Osteoblast (primary cell): ENCODE data around the gene PRSS12. TPM values are rescaled to one million over a fixed set of nuclear protein-coding genes. Genes with fewer than 3 reads are reported as not detected.
"Not testable (repeated sequence)": the region's sequence is repeated elsewhere in the genome, so short reads cannot be mapped to it uniquely, and the experiment has no call there.

Experiments
- DNase-seq: peaks from one replicate; pipeline ENCODE4 v3.0.0; 2011; ENCODE audit warnings: low spot score, mixed read lengths; ENCODE audit not compliant: insufficient read length; ENCODE audit errors: missing footprints
- H2AFZ ChIP-seq: 2 replicates; pipeline ENCODE4 v1.6.0; 2011; ENCODE audit warnings: mild to moderate bottlenecking, low read length
- H3K27ac ChIP-seq: 2 replicates; pipeline ENCODE4 v1.5.1; 2011; ENCODE audit warnings: mild to moderate bottlenecking, low read depth, low read length, moderate library complexity
- H3K27me3 ChIP-seq: 2 replicates; pipeline ENCODE4 v1.6.0; 2012; ENCODE audit warnings: mild to moderate bottlenecking, control low read depth, inconsistent platforms, low read length, moderate library complexity; ENCODE audit not compliant: insufficient read depth
- H3K36me3 ChIP-seq: 2 replicates; pipeline ENCODE4 v1.5.1; 2011; ENCODE audit warnings: mild to moderate bottlenecking, low read length, control low read depth, moderate library complexity; ENCODE audit not compliant: insufficient read depth
- H3K4me1 ChIP-seq: 2 replicates; pipeline ENCODE4 v1.5.1; 2011; ENCODE audit warnings: mild to moderate bottlenecking, low read length, control low read depth, moderate library complexity; ENCODE audit not compliant: insufficient read depth
- H3K4me2 ChIP-seq: 2 replicates; pipeline ENCODE4 v1.6.0; 2011; ENCODE audit warnings: mild to moderate bottlenecking, low read length; ENCODE audit not compliant: insufficient read depth
- H3K4me3 ChIP-seq: fragments of 200-600 bp; sonication (generic); 3 replicates; pipeline ENCODE4 v1.5.1; 2012; ENCODE audit warnings: mild to moderate bottlenecking, low read length, inconsistent platforms; ENCODE audit not compliant: insufficient read depth
- H3K79me2 ChIP-seq: 2 replicates; pipeline ENCODE4 v1.6.0; 2012; ENCODE audit warnings: mild to moderate bottlenecking, low read length, control low read depth, inconsistent platforms; ENCODE audit not compliant: insufficient read depth
- H3K9me3 ChIP-seq: 2 replicates; pipeline ENCODE4 v1.5.1; 2011; ENCODE audit warnings: low read depth, low read length, control low read depth
- H4K20me1 ChIP-seq: 2 replicates; pipeline ENCODE4 v1.6.0; 2012; ENCODE audit warnings: mild to moderate bottlenecking, low read length, control low read depth; ENCODE audit not compliant: insufficient read depth
- total RNA-seq: library from RNA; depleted of rRNA; stranded (reverse); fragments of >200 nt; gene quantifications from 2 replicates; pipeline ENCODE4 v1.2.3, GENCODE V29; 2012
- TF ChIP-seq, protein P1 (sequence below): IDR thresholded peaks from 2 replicates; pipeline ENCODE4 v1.5.1; 2011; ENCODE audit warnings: mild to moderate bottlenecking, low read depth, low read length, moderate library complexity; ENCODE audit errors: extremely low read depth

PRSS12 gene, protein sequence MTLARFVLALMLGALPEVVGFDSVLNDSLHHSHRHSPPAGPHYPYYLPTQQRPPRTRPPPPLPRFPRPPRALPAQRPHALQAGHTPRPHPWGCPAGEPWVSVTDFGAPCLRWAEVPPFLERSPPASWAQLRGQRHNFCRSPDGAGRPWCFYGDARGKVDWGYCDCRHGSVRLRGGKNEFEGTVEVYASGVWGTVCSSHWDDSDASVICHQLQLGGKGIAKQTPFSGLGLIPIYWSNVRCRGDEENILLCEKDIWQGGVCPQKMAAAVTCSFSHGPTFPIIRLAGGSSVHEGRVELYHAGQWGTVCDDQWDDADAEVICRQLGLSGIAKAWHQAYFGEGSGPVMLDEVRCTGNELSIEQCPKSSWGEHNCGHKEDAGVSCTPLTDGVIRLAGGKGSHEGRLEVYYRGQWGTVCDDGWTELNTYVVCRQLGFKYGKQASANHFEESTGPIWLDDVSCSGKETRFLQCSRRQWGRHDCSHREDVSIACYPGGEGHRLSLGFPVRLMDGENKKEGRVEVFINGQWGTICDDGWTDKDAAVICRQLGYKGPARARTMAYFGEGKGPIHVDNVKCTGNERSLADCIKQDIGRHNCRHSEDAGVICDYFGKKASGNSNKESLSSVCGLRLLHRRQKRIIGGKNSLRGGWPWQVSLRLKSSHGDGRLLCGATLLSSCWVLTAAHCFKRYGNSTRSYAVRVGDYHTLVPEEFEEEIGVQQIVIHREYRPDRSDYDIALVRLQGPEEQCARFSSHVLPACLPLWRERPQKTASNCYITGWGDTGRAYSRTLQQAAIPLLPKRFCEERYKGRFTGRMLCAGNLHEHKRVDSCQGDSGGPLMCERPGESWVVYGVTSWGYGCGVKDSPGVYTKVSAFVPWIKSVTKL
- total RNA-seq = 8.5 and 9.4 TPM in 2 replicates

DNA sequence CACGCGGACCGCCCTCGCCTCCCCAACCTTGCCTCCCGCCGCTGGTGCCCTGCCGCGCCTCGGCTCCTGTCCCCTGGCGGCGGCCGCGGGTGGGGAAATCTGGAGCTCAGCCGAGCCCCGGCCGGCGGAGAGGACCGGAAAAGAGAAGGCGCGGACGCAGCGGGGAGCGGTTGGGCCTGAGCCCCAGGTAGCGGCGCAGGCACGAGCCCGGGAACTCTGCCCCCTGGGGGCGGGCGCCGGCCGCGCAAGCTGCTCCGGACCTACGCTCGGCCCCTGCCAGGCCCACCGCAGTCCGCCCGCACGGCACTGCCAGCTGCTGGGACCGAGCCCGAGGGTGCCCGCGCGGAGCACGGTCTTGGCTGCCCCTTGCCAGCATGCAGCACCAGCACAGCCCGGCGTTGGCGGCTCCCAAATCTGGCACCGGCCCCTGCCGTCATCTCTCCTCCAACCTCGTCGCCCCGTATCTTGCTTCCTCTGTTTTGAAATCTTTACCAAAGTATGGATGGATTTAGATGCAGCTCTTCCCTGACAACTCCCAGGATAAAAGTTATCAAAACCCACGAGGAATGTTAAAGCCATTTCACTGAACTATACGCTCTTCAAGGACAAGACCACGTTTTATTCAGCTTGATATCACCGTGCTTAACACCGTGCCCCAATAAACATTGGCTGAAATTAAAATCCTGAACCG lies at the start of gene PRSS12:
TSS of gene PRSS12 (minus strand) at position 161 of the 691 bp plus-strand sequence. CDS start 283 bp downstream, outside the sequence.
- H2AFZ ChIP-seq = peak within 1 kb of the TSS; percentile 95
- H3K9me3 ChIP-seq = no peaks in the 10 kb centered on the region
- peaks cover 18% of the 10 kb centered on the region for H3K79me2 ChIP-seq
- DNase-seq = peak; percentile 96
- H3K36me3 ChIP-seq = no peaks in the 10 kb centered on the region
- H3K4me1 ChIP-seq = peaks cover 16% of the 10 kb centered on the region
- H3K4me2 ChIP-seq = peak within 1 kb of the TSS; percentile 96
- peaks cover 5% of the 10 kb centered on the region for H3K27me3 ChIP-seq
- TF ChIP-seq, protein P1, sequence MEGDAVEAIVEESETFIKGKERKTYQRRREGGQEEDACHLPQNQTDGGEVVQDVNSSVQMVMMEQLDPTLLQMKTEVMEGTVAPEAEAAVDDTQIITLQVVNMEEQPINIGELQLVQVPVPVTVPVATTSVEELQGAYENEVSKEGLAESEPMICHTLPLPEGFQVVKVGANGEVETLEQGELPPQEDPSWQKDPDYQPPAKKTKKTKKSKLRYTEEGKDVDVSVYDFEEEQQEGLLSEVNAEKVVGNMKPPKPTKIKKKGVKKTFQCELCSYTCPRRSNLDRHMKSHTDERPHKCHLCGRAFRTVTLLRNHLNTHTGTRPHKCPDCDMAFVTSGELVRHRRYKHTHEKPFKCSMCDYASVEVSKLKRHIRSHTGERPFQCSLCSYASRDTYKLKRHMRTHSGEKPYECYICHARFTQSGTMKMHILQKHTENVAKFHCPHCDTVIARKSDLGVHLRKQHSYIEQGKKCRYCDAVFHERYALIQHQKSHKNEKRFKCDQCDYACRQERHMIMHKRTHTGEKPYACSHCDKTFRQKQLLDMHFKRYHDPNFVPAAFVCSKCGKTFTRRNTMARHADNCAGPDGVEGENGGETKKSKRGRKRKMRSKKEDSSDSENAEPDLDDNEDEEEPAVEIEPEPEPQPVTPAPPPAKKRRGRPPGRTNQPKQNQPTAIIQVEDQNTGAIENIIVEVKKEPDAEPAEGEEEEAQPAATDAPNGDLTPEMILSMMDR = peak; percentile 69
- peak within 1 kb of the TSS; percentile 84 for H3K4me3 ChIP-seq
- no peaks in the 10 kb centered on the region for H4K20me1 ChIP-seq
- peak within 1 kb of the TSS; percentile 55 for H3K27ac ChIP-seq

DNA sequence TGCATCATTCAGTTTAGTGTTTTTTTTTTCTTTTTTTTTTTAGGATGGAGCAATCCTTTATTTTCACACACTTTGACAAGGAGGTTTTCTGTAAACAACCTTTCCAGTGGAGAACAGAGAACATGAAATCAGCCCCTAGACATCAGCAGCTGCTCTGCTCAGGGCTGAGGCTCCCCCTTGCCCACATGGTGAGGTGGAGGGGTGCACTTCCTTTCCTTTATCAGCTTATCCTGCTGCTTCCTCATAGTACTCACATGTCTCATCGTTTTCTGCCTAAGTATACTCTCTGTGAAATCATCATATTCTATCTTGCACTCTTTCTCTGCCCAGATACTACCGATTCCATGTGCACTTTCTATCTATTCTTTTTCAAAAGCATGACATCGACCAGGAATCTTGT lies 47.6 kb upstream of the PRSS12 start:
- no peaks in the 10 kb centered on the region for H3K79me2 ChIP-seq
- no peak overlapping the region for H3K4me2 ChIP-seq
- H3K9me3 ChIP-seq = no peaks in the 10 kb centered on the region
- H3K4me3 ChIP-seq = no peak overlapping the region
- H3K27me3 ChIP-seq = peaks cover 6% of the 10 kb centered on the region
- peak; percentile 10 for DNase-seq
- no peak overlapping the region for H3K27ac ChIP-seq
- H3K36me3 ChIP-seq = no peaks in the 10 kb centered on the region
- peaks cover 3% of the 10 kb centered on the region for H3K4me1 ChIP-seq
- no peaks in the 10 kb centered on the region for H4K20me1 ChIP-seq
- TF ChIP-seq, protein P1 = no peak
- H2AFZ ChIP-seq = no peak overlapping the region

DNA sequence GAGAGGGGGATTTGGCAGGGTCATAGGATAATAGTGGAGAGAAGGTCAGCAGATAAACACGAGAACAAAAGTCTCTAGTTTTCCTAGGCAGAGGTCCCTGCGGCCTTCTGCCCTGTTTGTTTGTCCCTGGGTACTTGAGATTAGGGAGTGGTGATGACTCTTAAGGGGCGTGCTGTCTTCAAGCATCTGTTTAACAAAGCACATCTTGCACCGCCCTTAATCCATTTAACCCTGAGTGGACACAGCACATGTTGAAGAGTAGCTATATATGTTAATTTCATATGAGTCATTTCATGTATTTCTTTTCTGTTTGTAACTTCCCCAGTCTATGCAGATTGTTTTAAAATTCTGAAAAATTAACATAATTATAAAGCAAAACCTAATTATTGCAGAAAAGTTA lies 47.1 kb upstream of the PRSS12 start:
- H2AFZ ChIP-seq, H3K4me3 ChIP-seq: not testable (repeated sequence)
- DNase-seq = peak; percentile 18

DNA sequence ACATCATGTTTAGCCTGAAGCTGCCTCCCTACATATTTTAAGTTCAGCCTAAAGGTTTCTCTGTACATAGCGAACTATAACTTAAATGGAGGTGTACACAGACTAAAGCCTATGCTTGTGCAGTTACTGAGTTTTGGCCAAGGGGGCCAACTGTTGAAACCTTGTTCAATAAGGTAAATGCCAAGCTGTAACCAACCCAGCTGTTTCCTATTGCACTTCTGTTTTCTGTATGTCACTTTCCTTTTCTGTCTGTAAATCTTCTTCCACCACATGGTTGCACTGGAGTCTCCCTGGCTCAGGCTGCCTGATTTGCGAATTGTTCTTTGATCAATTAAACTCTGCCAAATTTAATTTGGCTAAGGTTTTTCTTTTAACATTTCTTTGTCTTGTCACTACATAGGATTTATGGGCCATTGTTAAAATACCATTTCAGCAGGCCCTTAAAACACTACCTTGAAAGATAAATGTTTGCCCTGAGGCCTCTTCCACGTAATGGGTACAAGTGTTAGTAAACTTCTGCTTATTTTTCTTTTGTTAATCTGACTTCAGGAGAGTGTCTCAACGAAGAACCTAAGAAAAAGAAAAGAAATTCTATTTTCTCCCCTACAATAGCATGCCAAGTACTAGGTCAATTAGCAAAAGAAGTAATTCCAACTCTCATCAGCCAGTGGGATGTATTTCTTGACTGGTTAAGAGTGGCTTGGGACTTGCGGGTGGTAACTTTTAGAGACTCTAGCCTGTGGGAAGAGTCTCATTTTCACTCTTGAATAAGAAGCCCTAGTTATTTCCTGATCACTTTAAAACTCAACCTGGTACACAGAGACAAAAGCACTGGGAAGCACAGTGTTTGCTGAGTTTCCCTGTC lies 45.7 kb upstream of the PRSS12 start:
- no peak overlapping the region for H3K27ac ChIP-seq
- TF ChIP-seq, protein P1 = no peak

More for the DNA sequence above, 47.1 kb upstream of the PRSS12 start:
- H3K4me1 ChIP-seq, H3K79me2 ChIP-seq, H3K36me3 ChIP-seq, H3K27ac ChIP-seq, H3K4me2 ChIP-seq, H3K27me3 ChIP-seq, H3K9me3 ChIP-seq, H4K20me1 ChIP-seq: not testable (repeated sequence)

More for the DNA sequence above, 45.7 kb upstream of the PRSS12 start:
- peaks cover 3% of the 10 kb centered on the region for H3K4me1 ChIP-seq
- no peaks in the 10 kb centered on the region for H3K79me2 ChIP-seq
- no peaks in the 10 kb centered on the region for H4K20me1 ChIP-seq
- DNase-seq = no peak
- H2AFZ ChIP-seq = no peak overlapping the region
- no peak overlapping the region for H3K4me3 ChIP-seq
- no peak overlapping the region for H3K4me2 ChIP-seq
- H3K9me3 ChIP-seq = no peaks in the 10 kb centered on the region
- H3K27me3 ChIP-seq = peaks cover 6% of the 10 kb centered on the region
- no peaks in the 10 kb centered on the region for H3K36me3 ChIP-seq
